OCI-LY3 (cell line): ENCODE results near the gene GFER.

ENCODE experiments used
- EZH2phosphoT487 ChIP-seq: fragments of 200-600 bp; shearing (Covaris generic); IDR thresholded peaks from 2 replicates; pipeline ENCODE4 v1.6.1; 2018; ENCODE audit warnings: antibody characterized with exemption, mixed run types, low read depth
- TF ChIP-seq, protein P1 (sequence below): fragments of 200-600, 300-600 bp; sonication (generic); IDR thresholded peaks from 2 replicates; pipeline ENCODE4 v1.5.1; 2014; ENCODE audit warnings: antibody characterized with exemption, low read length, low read depth

DNA sequence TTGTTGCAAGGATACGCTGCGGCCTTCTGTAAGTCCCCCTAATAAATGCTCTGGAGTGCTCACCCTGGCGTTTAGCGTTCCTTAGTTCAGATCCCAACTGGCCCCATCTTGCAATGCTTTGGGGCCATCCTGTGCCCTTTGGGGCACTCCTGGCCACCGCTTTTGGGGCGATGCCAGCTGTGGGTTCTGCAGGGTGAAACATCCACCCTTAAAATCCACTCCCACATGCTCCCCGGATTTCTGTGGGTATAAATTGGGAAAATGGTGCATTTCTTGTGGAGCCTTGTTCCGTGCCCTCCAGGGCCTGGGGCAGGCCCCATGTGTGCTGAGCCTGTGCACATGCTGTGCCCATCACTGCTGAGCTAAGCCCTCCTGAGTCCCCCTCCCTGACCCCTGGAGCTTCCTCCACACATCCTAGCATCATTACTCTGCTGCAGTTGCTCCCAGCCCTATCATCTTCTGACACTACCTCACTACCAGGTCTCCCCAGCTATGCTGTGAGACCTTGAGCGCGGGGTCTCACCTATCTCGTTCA is 47.0 kb upstream of the GFER start:
- TF ChIP-seq, protein P1, sequence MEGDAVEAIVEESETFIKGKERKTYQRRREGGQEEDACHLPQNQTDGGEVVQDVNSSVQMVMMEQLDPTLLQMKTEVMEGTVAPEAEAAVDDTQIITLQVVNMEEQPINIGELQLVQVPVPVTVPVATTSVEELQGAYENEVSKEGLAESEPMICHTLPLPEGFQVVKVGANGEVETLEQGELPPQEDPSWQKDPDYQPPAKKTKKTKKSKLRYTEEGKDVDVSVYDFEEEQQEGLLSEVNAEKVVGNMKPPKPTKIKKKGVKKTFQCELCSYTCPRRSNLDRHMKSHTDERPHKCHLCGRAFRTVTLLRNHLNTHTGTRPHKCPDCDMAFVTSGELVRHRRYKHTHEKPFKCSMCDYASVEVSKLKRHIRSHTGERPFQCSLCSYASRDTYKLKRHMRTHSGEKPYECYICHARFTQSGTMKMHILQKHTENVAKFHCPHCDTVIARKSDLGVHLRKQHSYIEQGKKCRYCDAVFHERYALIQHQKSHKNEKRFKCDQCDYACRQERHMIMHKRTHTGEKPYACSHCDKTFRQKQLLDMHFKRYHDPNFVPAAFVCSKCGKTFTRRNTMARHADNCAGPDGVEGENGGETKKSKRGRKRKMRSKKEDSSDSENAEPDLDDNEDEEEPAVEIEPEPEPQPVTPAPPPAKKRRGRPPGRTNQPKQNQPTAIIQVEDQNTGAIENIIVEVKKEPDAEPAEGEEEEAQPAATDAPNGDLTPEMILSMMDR, result no peak
- no peak for TF ChIP-seq EZH2phosphoT487
